GM12878 (cell line): ENCODE data around the gene TP63. TPM values are rescaled to one million over a fixed set of nuclear protein-coding genes. Genes with fewer than 3 reads are reported as not detected.

Experiments
- ATAC-seq: fragments of 200-7000 bp; cut with Tn5 transposase; 3 replicates; pipeline ENCODE4 v1.9.1; 2020; ENCODE audit warnings: mild to moderate bottlenecking, moderate library complexity
- BruUV-seq: library from RNA; stranded (reverse); fragments of 400-500 nt; replicated peaks from 2 replicates; lab custom pipeline; 2021; lab: Mats Ljungman, UMichigan
- CTCF ChIA-PET: fragments of 300-600 bp; sonication (Branson Sonifier 250); formaldehyde crosslinking; extraction: SDS; loops from one replicate; lab custom pipeline; 2021; ENCODE audit warnings: inconsistent platforms; lab: Yijun Ruan, JAX
- POLR2A ChIA-PET: fragments of 350-600 bp; formaldehyde crosslinking; extraction: SDS; loops from one replicate; lab custom pipeline; 2021; ENCODE audit warnings: inconsistent platforms; lab: Charles Lee
- RAD21 ChIA-PET: fragments of 300-600 bp; sonication (Branson Sonifier 250); formaldehyde crosslinking; loops from one replicate; lab custom pipeline; 2023; ENCODE audit warnings: antibody characterized with exemption; ENCODE audit not compliant: unreplicated experiment; lab: Charles Lee
- SMC1A ChIA-PET: fragments of 300-600 bp; sonication (Branson Sonifier 250); formaldehyde crosslinking; loops from one replicate; lab custom pipeline; 2023; ENCODE audit not compliant: unreplicated experiment, uncharacterized antibody; lab: Charles Lee
- DNase-seq: peaks from one replicate; pipeline ENCODE4 v3.0.0-alpha.2; 2011; ENCODE audit warnings: low read depth, low spot score
- FAIRE-seq: peaks from 3 replicates; lab custom pipeline; 2011; peaks lifted over from hg19 to GRCh38; lab: Jason Lieb, UNC
- H2AFZ ChIP-seq: 2 replicates; pipeline ENCODE4 v1.6.0; 2011; ENCODE audit warnings: low read depth, low read length, control low read depth; ENCODE audit not compliant: control insufficient read depth
- H3K27ac ChIP-seq: 2 replicates; pipeline ENCODE4 v1.5.1; 2011; ENCODE audit warnings: control low read depth; ENCODE audit not compliant: control insufficient read depth, insufficient read depth
- H3K27me3 ChIP-seq, 2 experiments: replicated peaks in 1 of 2; 2 replicates each; pipeline versions ENCODE4 v1.6.0 to v1.6.1; 2011; ENCODE audit warnings: low read length in 1 of 2; ENCODE audit not compliant: control insufficient read depth in 2 of 2, insufficient read depth in 2 of 2
- H3K36me3 ChIP-seq, 2 experiments: 2 replicates each; pipeline ENCODE4 v1.5.1; 2011; ENCODE audit warnings: low read length in 1 of 2; ENCODE audit not compliant: control insufficient read depth in 2 of 2, insufficient read depth in 2 of 2
- H3K4me1 ChIP-seq: 2 replicates; pipeline ENCODE4 v1.6.1; 2011; ENCODE audit warnings: mild to moderate bottlenecking, low read length, moderate library complexity, mixed read lengths; ENCODE audit not compliant: control insufficient read depth, insufficient read depth
- H3K4me2 ChIP-seq: 2 replicates; pipeline ENCODE4 v1.6.0; 2011; ENCODE audit warnings: control low read depth; ENCODE audit not compliant: control insufficient read depth, insufficient read depth
- H3K4me3 ChIP-seq: fragments of 200-600 bp; sonication (generic); 2 replicates; pipeline ENCODE4 v1.5.1; 2016
- H3K79me2 ChIP-seq: 2 replicates; pipeline ENCODE4 v1.6.0; 2011; ENCODE audit warnings: low read length; ENCODE audit not compliant: control insufficient read depth, insufficient read depth
- H3K9ac ChIP-seq: 2 replicates; pipeline ENCODE4 v1.8.0; 2011; ENCODE audit warnings: low read length, control low read depth, mixed read lengths; ENCODE audit not compliant: control insufficient read depth, insufficient read depth
- H3K9me3 ChIP-seq: replicated peaks from 3 replicates; pipeline ENCODE4 v1.5.1; 2011; ENCODE audit warnings: mild to moderate bottlenecking, low read length; ENCODE audit not compliant: control insufficient read depth, insufficient read depth
- H4K20me1 ChIP-seq: 2 replicates; pipeline ENCODE4 v1.6.0; 2011; ENCODE audit not compliant: control insufficient read depth, insufficient read depth
- ASH2L ChIP-seq: fragments of 300-600, 200-600 bp; sonication (generic); IDR thresholded peaks from 2 replicates; pipeline ENCODE4 v1.6.1; 2017; ENCODE audit warnings: low read depth, mild to moderate bottlenecking, borderline replicate concordance
- CBX3 ChIP-seq: fragments of 200-600 bp; sonication (generic); IDR thresholded peaks from 2 replicates; pipeline ENCODE4 v1.6.1; 2016; ENCODE audit warnings: low read depth, borderline replicate concordance
- CBX5 ChIP-seq: sonication (generic); IDR thresholded peaks from 2 replicates; pipeline ENCODE4 v1.6.1; 2016; ENCODE audit warnings: low read depth, moderate library complexity, mild to moderate bottlenecking, inconsistent platforms
- CEBPB ChIP-seq, 2 experiments: fragments of 150-350 bp in 1 of 2; IDR thresholded peaks; 2 replicates each; pipeline ENCODE4 v1.6.1; 2012 to 2014; ENCODE audit warnings: low read depth in 2 of 2, low read length in 2 of 2, borderline replicate concordance in 1 of 2, inconsistent platforms in 1 of 2
- CHD1 ChIP-seq: IDR thresholded peaks from 2 replicates; pipeline ENCODE4 v1.6.1; 2012; ENCODE audit warnings: low read depth, low read length, improper control_type of control experiment
- E2F4 ChIP-seq: IDR thresholded peaks from 2 replicates; pipeline ENCODE4 v1.6.1; 2012; ENCODE audit warnings: low read depth, low read length, improper control_type of control experiment
- EED ChIP-seq: sonication (generic); IDR thresholded peaks from 2 replicates; pipeline ENCODE4 v1.6.1; 2016; ENCODE audit warnings: antibody characterized with exemption, low read depth
- EP300 ChIP-seq, 2 experiments: fragments of 150-350 bp in 1 of 2; IDR thresholded peaks; 2 replicates each; pipeline ENCODE4 v1.6.1; 2011 to 2012; ENCODE audit warnings: low read depth in 2 of 2, low read length in 2 of 2, borderline replicate concordance in 1 of 2, improper control_type of control experiment in 1 of 2, inconsistent platforms in 1 of 2; ENCODE audit not compliant: control insufficient read depth in 1 of 2
- MYC ChIP-seq: IDR thresholded peaks from 2 replicates; pipeline ENCODE4 v1.6.1; 2011; ENCODE audit warnings: mild to moderate bottlenecking, low read length, moderate library complexity, inconsistent platforms; ENCODE audit not compliant: insufficient read depth, insufficient replicate concordance, insufficient read length, severe bottlenecking
- NR2C1 ChIP-seq: fragments of 450-650 bp; IDR thresholded peaks from 2 replicates; pipeline ENCODE4 v1.6.1; 2017; ENCODE audit warnings: antibody characterized with exemption, mild to moderate bottlenecking, moderate library complexity
- NRF1 ChIP-seq: conservative IDR thresholded peaks from 2 replicates; pipeline ENCODE4 v1.6.1; 2011; ENCODE audit warnings: mild to moderate bottlenecking, low read depth, low read length, improper control_type of control experiment
- POLR2A ChIP-seq: IDR thresholded peaks from 2 replicates; pipeline ENCODE4 v1.6.1; 2011; ENCODE audit warnings: low read depth, mild to moderate bottlenecking, low read length
- STAT3 ChIP-seq: IDR thresholded peaks from 2 replicates; pipeline ENCODE4 v1.6.1; 2011; ENCODE audit warnings: low read depth, low read length, improper control_type of control experiment
- TBL1XR1 ChIP-seq: IDR thresholded peaks from 2 replicates; pipeline ENCODE4 v1.6.1; 2012; ENCODE audit warnings: low read depth, low read length, improper control_type of control experiment
- TCF3 ChIP-seq: IDR thresholded peaks from 2 replicates; pipeline ENCODE4 v1.6.1; 2012; ENCODE audit warnings: low read depth, mild to moderate bottlenecking, low read length, borderline replicate concordance; ENCODE audit not compliant: insufficient read depth
- ZBTB11 ChIP-seq: fragments of 450-650 bp; formaldehyde crosslinking; IDR thresholded peaks from 2 replicates; pipeline ENCODE4 v1.5.0; 2022; ENCODE audit warnings: mild to moderate bottlenecking, missing genetic modification characterization
- ZNF384 ChIP-seq: IDR thresholded peaks from 2 replicates; pipeline ENCODE4 v1.6.1; 2012; ENCODE audit warnings: low read depth, mild to moderate bottlenecking, low read length, improper control_type of control experiment, borderline replicate concordance
- ZZZ3 ChIP-seq: IDR thresholded peaks from 2 replicates; pipeline ENCODE4 v1.6.1; 2011; ENCODE audit warnings: low read depth; ENCODE audit not compliant: control insufficient read depth, insufficient read length
- WGBS: methylation state at CpG from one replicate; pipeline ENCODE4 v1.1.6; 2016; ENCODE audit warnings: low lambda C conversion rate; ENCODE audit not compliant: insufficient replicate concordance, insufficient coverage; ENCODE audit errors: missing lambda C conversion rate; 5-methylcytosine and 5-hydroxymethylcytosine counted together
- in situ Hi-C: fragments of 300-500 bp; cut with MboI; formaldehyde crosslinking; loops from 9 replicates; pipeline ENCODE4 v1.14.3; 2018; ENCODE audit warnings: mixed read lengths
- intact Hi-C: fragments of 100-400 bp; cut with micrococcal nuclease; formaldehyde crosslinking; loops from one replicate; pipeline ENCODE4 v1.14.2; 2022; ENCODE audit not compliant: unreplicated experiment
- polyA plus RNA-seq, 11 experiments: library from polyadenylated mRNA; depleted of rRNA in 4 of 11; unstranded in 6 of 11; stranded (reverse) in 5 of 11; fragments of >200 nt; fragmentation: Nextera tagmentation in 4 of 11; fragmentation: Illumina TruSeq in 1 of 11; extraction: Ambion mirVana in 4 of 11; extraction: Trizol in 1 of 11; gene quantifications; 1 replicate in 1 of 11; 2 replicates in 10 of 11; pipeline versions ENCODE4 v1.2.1 to v1.2.3, GENCODE V29; 2011 to 2016; ENCODE audit warnings: inconsistent platforms in 2 of 11, missing spikeins in 2 of 11, low read depth in 1 of 11
- total RNA-seq, 4 experiments: library from RNA; depleted of rRNA in 3 of 4; stranded (reverse); fragments of >200 nt in 3 of 4; fragmentation: Illumina TruSeq in 1 of 4; extraction: Trizol in 1 of 4; gene quantifications; 2 replicates each; pipeline versions ENCODE4 v1.2.1 to v1.2.3, GENCODE V29; 2013 to 2021

Gene TP63
- total and polyA plus RNA-seq, 10 of the 15 experiments (the other 5 are each of a cell fraction or from before 2014, with no cell fraction given): 1.4 to 10.8 (median 6.2) TPM

GRCh38 chr3:189613122-189613521 is 18.1 kb upstream of the TP63 start:
- POLR2A ChIA-PET: no interaction called here
- DNase-seq (no peak), ATAC-seq (no peak), FAIRE-seq (no peak)
- Histone ChIP-seq H2AFZ (no peak overlapping the region), H3K4me1 (no peaks in the 10 kb centered on the region), H3K9me3 (no peaks in the 10 kb centered on the region; the same call in 1 of the 3 replicates), H3K4me2 (no peak overlapping the region), H3K9ac (no peak overlapping the region), H3K27ac (no peak overlapping the region), H3K4me3 (no peak overlapping the region), H3K27me3 (no peaks in the 10 kb centered on the region), H3K79me2 (no peaks in the 10 kb centered on the region), H4K20me1 (no peaks in the 10 kb centered on the region), H3K36me3 (no peaks in the 10 kb centered on the region)
- RAD21 ChIA-PET: no interaction called here
- CTCF ChIA-PET: no interaction called here
- no TSS peak for BruUV-seq
- 100% methylated on average over 1 of the region's 1 CpG for WGBS
- SMC1A ChIA-PET: no interaction called here
- intact Hi-C loops: no loop called here
- in situ Hi-C loops: no loop called here
- TF ChIP-seq POLR2A (no peak), ZNF384 (no peak), CBX5 (no peak), CEBPB (IDR thresholded peaks at IDR 0.05; ENCODE audit: borderline replicate concordance in 1 of 2, low read depth in 2 of 2, low read length in 2 of 2) (no peak), E2F4 (no peak), ZBTB11 (CRISPR knock-in tag) (no peak), ASH2L (no peak), NRF1 (no peak), EP300 (IDR thresholded peaks at IDR 0.05; ENCODE audit: borderline replicate concordance in 1 of 2, control insufficient read depth in 1 of 2, low read depth in 2 of 2, low read length in 2 of 2) (no peak), TCF3 (no peak), ZZZ3 (no peak), CBX3 (no peak), NR2C1 (no peak), EED (no peak), CHD1 (no peak), STAT3 (no peak), TBL1XR1 (no peak), MYC (no peak)
